Gastroesophageal sphincter (tissue), 3 donors: ENCODE results near the gene WDR64.

Source experiments
- POLR2A ChIP-seq, 2 donors: fragments of 450-650 bp; IDR thresholded peaks; one replicate each; pipeline ENCODE4 v1.6.1; 2017; ENCODE audit warnings: antibody characterized with exemption in 2 of 2, mild to moderate bottlenecking in 2 of 2, moderate library complexity in 1 of 2
- TF ChIP-seq, protein P1 (sequence below), 4 experiments: fragments of 200-600 bp in 2 of 4; fragments of 450-650 bp in 2 of 4; sonication (generic) in 1 of 4; IDR thresholded peaks; one replicate each; pipeline ENCODE4 v1.5.1; 2017 to 2019; ENCODE audit warnings: antibody characterized with exemption in 4 of 4, mild to moderate bottlenecking in 2 of 4, moderate library complexity in 2 of 4

DNA sequence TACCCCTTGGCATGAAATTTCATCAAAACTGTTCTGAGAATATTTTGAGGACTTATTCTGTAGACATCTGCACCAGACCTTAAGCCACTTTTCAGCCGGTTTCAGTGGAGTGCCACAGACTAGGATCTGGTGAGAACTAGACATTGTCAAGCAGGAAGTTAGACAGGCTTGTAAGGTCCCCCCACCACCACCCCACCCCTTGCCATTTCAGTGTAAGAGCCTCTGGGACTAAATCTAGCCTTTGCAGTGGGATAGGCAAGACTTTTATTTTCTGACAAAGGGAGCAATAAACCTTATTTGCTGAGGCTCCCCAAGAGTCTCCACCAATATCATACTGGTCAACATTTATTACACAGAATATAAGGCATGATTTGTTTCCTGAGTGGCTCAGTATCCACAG is 118.0 kb downstream of the WDR64 start:
- TF ChIP-seq, protein P1, sequence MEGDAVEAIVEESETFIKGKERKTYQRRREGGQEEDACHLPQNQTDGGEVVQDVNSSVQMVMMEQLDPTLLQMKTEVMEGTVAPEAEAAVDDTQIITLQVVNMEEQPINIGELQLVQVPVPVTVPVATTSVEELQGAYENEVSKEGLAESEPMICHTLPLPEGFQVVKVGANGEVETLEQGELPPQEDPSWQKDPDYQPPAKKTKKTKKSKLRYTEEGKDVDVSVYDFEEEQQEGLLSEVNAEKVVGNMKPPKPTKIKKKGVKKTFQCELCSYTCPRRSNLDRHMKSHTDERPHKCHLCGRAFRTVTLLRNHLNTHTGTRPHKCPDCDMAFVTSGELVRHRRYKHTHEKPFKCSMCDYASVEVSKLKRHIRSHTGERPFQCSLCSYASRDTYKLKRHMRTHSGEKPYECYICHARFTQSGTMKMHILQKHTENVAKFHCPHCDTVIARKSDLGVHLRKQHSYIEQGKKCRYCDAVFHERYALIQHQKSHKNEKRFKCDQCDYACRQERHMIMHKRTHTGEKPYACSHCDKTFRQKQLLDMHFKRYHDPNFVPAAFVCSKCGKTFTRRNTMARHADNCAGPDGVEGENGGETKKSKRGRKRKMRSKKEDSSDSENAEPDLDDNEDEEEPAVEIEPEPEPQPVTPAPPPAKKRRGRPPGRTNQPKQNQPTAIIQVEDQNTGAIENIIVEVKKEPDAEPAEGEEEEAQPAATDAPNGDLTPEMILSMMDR (IDR thresholded peaks at IDR 0.05) = no peak
- TF ChIP-seq POLR2A (IDR thresholded peaks at IDR 0.05) = no peak
